ENCODE measurements around the gene MACROD2.

The MACROD2 gene

DNA sequence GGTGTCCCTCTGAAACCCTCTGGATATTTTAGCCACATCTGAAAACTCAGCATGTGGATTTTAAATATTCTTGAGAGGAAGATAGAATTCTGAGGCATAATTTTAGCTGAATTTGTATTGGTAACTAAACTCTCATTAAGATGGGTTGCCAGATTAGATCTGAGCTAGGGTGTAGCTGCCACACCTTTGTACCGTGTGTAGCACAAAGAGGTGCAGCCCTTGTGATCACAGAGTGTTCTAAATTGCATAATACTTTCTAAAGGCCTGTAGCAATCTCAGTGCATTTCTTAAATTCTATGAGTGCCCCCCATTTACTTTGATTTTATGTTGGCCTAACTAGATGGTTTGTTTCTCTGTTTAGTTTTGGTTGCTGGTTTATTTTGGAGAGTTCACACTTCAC, 289.1 kb downstream of the MACROD2 start:
- no peak for DNase-seq

DNA sequence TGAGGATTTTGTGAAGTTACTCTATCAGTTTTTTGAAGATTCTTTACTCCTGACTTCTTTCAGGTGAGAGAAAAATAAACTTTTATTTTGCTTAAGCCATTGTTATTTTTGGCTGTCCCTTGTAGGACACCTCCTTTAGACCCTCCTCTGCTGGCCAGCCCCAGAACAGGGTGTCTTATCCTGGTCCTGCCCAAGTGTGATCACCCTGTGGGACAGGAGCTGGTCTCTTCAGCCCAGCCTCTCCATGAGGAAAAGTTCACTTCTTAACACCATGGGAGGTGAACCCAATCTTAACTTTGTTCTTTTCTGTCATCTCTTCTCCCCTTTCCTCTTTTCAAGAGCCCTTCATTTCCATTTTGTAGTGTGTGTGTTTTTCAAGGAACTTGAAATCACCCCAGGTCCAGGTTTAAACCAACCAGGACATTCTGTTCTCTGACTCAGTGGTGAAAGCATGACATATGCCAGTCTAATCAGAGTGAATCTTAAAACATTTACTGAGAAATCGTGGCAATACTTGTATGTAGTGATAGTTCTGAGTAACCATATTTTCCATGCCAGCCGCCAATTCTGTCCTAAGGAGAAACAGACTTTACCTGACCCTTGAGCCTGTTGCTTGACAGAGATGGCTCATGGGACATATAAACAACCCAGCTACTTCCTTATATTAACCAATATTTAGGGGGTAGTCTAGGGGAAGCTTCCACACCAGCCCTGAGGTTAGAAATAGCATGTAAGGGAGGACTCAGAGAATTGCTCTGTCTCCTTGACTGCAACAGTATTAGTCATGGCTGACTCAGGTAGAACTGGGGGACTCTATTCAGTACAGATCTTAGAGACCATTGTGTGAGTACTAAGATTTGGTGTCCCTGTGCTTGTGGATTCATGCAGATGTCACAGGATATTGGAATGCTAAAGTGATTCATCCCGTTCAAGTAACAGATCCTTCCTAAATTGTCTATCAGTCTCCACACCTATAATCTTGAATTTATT, 293.3 kb downstream of the MACROD2 start:
- no peak for DNase-seq

DNA sequence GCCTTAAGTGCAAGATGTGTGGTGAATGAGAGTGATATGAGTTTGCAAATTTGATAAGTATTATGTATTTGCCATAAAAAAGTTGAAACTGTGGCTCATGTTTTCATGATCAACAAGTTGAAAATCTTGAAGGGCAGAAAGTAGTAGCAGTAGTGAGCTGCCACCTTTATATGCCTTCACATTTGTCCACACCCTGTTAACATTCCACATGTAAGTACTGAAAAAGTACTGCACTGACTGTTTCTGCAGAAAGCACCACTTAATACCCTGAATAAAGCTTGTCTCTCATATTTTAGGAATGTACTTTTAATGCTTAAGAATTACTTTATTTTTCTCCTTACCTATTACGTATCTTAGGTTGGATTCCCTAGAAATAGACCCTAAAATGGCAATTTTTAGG, 296.2 kb downstream of the MACROD2 start:
- no peak for DNase-seq

DNA sequence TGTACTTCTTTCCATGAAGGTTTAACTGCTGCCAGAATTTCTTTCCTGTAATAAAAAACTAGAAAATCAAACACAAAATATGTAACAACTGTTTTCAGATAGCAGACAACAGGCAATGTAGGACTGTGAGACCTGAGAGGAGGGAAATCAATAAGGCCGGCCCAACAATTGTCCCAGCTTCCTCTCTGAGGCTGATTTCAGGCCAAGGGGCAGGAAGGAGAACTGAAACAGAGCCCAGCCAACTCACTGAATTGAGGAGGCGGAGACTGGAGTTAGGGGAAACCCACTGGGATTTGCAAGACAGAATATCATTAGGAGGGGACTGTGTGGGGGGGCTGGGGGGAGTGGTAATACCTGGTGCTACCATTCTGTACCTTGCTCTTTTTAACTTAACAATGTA, 299.9 kb downstream of the MACROD2 start:
- no peak for DNase-seq

DNA sequence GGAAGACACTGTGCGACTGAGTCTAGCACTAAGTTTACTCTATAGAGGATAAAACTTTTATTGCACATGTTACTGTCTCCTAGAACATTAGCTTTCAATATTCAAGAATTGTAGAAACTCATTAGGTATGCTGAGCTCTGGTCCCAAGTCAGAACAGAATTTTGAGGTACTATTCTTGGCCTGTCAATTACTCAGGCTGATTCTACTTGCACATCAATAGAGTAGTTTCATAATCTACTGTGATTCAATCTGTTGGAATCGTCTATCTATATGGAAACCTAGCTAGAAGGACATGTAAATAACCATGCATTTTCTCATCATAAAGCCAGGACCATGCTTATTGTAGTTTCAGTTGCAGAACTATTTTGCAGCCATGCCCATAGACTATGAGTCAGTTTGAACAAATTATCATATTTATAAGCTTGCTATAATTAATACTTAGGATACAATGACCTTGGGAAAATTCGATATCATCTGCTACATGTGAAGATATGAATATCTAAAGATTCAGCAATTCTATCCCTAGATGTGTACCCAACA, 300.5 kb downstream of the MACROD2 start:
- DNase-seq: no peak

DNA sequence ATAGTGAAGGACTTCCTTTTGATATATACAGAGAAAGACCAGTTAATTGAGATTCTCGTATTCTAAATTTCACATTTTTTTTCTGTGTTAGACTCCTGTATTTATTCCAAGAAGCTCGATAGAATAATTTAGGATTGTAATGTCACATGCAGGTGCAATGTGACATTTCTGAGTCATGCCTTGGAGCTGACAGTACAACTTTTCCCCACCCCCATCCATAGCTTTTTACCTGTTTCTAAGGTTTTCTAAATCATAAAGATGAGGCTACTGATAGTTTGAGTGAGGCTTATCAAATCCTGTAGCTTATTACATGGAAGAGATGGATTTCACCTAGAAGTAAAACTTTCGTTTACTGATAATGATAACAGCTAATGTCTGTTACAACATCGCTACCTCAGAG, 304.5 kb downstream of the MACROD2 start:
- no peak for DNase-seq

DNA sequence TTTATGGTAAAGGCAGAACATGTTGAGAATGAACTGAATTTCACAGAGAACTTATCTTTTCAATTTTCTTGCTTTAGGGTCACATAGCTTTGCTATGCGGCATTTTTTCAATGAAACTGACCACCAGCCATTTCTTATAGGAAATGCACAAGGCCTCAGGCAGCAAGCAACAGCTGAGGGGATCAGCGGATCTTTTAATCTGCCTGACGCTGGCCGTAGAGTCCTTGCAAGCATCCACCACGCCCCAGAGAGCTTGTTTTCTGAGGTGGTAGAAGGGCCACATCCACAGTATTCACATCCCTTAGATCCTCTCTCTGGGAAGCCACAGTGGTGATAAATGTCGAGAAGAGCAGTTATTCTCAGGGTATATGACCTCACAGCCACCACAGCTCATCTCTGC, 307.8 kb downstream of the MACROD2 start:
- DNase-seq: no peak

DNA sequence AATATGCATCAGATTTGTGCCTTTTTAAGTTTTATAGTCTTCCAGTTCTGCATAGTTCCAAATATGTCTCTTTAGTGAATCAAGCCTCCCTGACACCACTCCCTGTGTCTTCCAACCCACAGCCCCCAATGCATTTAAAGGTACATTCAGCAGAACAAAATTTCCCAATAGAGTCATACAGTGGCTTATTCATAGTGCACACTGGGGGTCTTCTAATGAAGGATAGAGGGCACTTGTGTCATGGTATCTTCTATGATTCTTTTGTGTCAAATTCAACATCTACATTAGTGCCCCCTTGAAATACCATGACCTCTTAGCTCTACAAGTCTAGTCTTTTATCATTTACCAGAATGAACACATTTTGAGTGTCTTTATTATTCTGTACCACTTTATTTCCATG, 308.3 kb downstream of the MACROD2 start:
- no peak for DNase-seq

DNA sequence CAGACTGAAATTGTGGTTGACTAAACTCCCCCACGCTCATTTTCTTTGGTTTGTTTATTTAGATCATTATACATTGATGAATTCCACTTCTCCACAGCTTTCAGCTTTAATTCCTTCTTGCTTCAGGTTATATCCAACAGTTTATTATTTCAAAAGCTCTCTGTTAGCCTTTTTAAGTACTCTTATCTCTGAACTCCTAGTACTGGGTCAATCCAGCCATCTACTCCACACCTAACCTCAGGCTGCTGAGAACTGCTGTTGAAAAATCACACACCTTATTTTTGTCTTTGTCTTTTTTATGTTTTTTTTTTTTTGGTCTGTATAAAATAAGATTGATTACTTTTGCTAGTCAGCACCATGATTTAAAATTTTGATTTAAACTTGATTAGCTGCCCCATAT, 309.2 kb downstream of the MACROD2 start:
- no peak for DNase-seq

DNA sequence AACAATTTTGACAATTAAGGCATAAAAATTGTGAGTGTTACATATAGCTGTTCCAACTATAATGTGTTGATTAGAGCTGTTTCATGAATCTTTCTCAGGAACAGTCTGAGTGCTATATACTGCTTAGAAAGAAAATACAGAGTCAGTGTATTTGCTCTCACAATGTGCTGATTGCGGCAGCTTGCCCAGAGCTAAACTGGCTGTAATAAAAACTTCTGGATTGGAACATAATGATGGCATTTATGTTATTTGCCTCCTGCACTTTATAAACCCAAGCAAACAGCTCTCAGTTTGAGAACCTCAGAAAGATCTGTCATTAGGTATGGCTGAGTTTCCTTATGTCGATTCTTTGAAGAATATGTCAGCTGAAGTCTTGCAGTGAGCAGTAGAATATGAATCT, 312.6 kb downstream of the MACROD2 start:
- DNase-seq: no peak

DNA sequence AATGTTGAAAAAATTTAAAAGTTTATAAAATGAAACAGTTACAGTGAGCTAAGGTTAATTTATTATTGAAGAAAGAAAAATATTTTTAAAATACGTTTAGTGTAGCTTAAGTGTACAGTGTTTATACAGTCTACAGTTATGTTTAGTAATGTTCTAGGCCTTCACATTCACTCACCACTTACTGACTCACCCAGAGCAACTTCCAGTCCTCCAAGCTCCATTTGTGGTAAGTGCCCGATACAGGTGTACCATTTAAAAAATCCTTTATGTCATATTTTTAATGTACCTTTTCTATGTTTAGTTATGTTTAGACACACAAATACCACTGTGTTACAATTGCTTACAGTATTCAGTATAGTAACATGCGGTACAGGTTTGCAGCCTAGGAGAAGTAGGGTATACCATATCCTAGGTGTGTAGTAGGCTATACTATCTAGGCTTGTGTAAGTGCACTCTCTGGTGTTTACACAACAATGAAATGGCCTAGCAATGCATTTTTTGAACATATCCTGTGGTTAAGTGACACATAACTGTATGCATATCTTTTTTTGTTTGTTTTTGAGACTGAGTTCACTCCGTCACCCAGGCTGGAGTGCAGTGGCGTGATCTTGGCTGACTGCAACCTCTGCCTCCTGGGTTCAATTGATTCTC, 315.8 kb downstream of the MACROD2 start:
- DNase-seq: no peak

DNA sequence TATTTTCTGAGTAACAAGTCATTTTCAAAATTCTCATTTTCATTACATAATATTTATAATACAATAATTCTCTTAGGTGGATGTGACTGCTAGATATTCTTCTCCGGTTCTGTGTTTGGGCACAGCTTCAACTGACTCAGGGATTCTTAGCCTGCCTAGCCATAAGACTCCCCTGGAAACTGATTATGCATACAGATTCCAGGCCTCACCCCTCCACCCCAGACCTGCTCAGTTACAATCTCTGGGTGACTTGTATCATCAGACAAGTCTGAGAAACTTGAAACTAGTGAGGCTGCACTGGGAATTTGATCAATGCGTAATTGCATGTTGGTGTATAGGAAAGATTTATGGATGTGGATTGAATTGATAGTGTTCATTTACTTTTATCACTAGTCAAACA, 316.7 kb downstream of the MACROD2 start:
- DNase-seq: no peak

DNA sequence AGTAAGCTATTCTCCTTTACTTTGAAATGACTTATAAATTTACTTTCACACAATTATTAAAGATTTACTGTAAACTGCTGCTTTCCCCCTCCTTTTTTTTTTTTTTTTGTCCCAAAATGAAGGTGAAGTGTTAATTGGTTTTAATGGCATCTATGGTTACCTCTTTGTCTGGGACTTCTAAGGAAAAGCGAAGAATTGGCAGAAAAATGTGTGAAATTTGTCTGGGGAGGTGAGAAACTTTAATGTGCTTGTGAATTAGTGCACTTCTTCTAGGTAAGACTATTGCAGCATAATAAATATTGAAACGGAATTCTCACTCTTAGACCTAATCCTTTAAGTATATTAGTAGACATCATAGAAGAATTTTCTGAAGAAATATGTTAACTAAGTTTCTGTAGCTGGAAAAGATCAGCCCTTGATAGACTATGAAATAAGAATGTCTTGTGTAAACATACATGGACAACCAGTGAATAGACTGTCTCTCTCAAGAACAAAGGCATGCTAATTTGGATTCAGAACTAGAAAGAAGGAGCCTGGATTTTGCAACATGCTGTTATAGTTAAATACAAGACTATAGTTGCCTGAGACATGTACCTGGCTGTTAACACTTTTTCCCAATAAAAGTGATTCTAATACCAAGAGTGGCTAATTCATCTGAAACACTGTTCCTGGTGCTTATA, 318.2 kb downstream of the MACROD2 start:
- no peak for DNase-seq

DNA sequence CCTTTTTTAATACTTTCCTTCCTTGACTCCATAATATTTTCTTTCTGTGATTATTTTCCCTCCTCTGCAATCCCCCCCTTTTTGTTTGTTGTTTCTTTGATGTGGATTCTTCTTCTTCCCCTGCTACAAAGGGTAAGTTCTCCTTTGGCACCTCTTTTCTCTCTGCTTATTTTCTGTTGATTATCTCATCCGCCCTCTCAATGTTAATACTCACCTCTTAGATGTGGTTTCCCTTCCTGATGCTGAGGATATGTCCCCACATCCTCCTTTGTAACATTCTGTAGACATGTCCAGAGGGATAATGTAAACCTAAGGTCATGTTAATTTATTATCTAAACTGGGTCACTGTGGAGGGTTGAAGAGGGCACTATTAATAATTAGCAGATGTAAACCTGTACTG, 324.4 kb downstream of the MACROD2 start:
- DNase-seq: no peak

DNA sequence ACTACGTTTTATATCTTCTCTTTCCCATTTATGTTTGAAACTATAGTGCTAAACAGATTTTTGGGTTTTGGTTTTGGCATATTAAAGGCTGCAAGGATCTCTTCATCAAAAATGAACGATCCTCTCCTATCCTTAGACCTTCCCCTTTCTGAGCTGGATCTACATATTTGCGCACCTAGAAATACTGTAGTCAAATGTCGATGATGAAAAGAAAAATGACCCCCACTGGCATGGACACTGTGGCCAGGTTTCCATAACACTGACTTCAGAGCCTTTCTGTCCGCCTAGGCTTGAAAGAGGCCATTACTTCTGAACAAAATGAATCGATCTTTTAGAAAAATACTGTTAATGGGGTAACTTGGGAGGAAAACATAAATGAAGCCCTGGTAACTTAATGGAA, 336.3 kb downstream of the MACROD2 start:
- no peak for DNase-seq

DNA sequence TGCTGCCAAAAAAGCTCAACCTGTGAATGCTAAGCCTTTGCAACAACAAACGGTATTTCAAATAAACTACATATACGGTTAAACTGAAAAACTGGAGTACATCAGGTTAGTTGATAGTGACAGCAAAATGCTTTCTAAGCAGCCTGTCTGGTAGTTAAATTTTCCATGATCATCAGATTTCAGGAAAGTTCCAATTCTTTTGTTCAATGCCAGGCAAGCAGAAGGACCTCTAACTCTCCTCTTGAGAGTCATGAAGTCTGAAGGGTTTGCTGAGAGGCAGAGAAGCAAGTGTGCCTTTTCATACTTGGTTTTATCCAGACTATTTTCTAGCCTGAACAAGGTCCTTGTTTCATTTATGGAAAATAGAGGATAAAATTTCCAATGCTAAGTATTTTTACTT, 337.6 kb downstream of the MACROD2 start:
- DNase-seq: no peak

DNA sequence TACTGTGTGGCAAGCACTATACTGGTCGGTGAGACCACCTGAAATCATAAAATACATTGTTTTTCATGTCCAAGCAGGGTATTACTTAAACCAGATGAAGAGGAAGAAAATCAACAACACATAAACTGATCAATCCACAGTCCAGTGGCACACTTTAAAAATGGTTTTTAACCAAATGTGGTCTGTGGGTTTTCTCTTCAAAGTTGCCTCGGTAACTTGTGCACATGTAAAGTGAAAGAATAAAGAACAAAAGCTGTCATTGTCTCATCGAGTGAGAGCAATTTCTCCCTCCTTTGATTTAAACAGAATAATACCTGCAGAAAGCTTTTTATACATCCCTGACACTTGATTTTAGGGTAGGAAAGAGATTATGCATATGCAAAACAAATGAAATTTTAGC, 338.4 kb downstream of the MACROD2 start:
- DNase-seq: no peak

DNA sequence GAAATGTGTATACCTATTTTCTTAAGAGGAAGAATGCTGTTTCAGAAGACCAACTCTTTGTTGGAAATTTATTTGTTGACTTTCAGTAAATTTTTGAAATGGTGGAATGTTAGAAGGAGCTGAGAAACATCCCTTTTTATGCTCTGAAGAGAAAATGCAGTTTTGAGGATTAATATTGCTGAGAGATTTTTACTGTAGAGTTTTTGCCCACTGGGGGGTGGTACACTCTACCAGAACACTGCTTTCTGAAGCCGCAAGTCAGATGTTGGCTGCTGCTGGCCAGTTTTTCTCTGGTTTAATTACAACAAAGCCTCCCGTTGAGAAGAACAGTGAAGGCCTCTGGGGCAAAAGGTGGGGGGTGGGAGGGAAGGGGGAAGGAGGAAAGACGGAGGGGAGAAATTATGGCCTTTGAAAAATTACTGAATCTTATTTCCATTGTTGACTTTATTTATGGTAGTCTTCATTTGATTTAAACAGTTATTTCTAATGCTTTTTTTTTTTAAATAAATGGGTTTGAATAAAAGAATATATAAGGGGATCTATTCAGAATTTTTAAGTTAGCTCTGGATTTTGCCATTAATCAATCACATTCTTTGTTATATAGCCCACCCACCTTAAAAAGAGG, 339.1 kb downstream of the MACROD2 start:
- no peak for DNase-seq

DNA sequence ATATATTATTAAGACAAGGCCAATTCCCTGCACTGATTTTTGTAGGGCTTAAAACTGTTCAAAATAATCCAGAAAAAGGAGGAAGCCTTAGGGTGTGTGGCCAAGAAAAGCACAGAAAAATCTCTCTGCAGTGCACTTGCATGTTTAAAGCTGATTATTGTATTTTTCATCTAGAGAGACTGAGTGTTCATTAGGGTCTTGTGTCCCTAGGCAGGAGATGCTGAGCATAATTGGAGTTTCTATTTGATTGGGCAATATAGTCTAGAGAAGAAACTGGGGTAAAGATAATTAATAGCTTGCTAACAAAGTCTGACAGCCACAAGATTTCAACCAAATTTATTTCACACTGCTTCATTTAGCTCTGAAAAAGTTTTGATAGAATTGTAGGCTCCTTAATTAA, 339.7 kb downstream of the MACROD2 start:
- DNase-seq: no peak

DNA sequence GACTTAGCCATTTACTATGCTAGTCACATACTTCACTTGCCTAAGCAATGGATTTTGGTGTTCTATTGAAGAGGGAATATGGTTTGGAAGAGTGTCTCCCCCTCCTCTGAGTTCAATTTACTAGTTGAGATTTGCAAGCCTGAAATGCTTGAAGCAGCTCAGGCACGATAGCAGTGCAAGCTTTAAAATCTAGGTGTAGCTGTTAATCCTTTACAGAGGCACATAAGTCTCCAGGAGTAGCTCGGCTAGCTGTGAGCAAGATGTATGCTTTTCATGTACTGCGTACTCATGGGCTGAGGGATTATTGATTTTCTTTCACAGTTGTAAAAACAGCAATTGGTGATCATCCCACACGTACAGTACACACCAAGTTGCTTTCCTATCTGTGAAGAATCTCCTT, 341.4 kb downstream of the MACROD2 start:
- DNase-seq: no peak

DNA sequence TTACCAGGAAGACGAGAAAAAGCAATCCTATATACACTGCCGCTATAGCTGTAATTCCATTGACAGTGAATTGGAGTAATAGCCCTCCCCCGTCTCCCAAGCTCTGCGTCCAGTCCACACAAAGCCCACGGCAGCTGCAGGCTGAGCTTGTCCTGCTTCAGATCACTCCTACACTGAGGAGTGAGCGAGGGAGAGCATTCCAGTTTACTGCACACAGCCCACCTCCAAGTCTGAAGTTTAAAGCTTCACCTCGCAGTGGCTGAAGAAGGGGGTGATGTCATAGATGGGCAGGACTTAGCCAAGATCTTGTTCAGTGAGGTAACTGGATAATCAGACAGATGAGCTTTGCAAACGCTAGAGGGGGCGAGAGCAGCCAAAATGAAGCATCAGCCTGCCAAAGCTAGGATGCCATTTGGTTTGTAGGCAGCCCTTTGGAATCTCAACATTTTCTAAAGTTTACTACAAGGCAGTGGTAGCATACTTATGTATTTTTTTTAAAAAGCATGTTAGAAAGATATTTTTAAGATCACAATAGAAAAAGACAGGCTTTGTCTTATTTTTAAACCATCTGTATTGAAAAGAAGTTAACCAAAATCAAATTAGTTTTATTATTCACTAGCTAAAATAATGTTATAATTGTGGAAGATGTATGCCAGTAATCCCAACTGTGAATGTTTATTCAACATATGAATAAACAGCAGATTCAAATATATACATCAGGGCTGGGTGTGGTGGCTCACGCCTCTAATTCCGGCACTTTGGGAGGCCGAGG, 342.3 kb downstream of the MACROD2 start, which contains the start of gene FLRT3:
Gene FLRT3 (minus strand): TSS at position 213 of the 772 bp plus-strand sequence. CDS start 10,106 bp downstream, outside the sequence.
- DNase-seq: peak; percentile 35

DNA sequence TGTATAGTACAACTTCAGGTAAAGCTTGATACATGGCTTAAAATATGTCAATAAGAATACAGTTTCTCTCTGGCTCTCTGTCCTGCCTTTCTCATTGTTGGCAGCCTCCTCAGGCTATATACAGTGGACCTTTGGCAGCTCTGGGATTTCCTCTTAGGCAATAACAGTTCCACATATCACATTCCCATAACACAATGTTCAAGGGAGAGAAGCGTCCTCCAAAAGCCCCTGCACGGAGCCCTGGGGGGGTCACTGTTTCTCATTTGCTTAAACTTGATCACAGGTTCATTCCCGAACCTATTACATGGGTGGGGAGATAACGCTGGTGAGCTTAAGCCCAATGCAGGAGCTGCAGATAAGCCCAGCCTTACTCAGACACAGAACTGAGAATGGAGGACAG, 346.5 kb downstream of the MACROD2 start:
- no peak for DNase-seq

Data from NCI-H2107 (cell line).